ENCODE results near the gene HEATR5A. TPM values are rescaled to one million over a fixed set of nuclear protein-coding genes. Genes with fewer than 3 reads are reported as not detected.
"Not testable (repeated sequence)": the region's sequence is repeated elsewhere in the genome, so short reads cannot be mapped to it uniquely, and the experiment has no call there.

HEATR5A gene
- total and polyA plus RNA-seq, 2 experiments from 2014 or later, result 23.2 to 31.7 TPM

- H3K9me3 ChIP-seq (ENCODE audit: low read depth), result no peaks in the 10 kb centered on the region
- H3K4me1 ChIP-seq (ENCODE audit: low read depth), result no peaks in the 10 kb centered on the region
- no peak overlapping the region for H3K4me3 ChIP-seq
- no peaks in the 10 kb centered on the region for H3K27me3 ChIP-seq
- H3K27ac ChIP-seq, result no peak overlapping the region
- peaks cover 34% of the 10 kb centered on the region for H3K36me3 ChIP-seq
- no peak for TF ChIP-seq CTCF (IDR thresholded peaks at IDR 0.05; ENCODE audit: low read depth, low read length)
- DNase-seq (ENCODE audit: low read depth in 1 of 2, low spot score in 1 of 2), result no peak
These were observed 48.7 kb downstream of the HEATR5A start for GRCh38 chr14:31371646-31372045.

- DNase-seq (ENCODE audit: low read depth in 1 of 2, low spot score in 1 of 2), result no peak
- no peak for TF ChIP-seq CTCF (IDR thresholded peaks at IDR 0.05; ENCODE audit: low read depth, low read length)
These were observed 56.8 kb downstream of the HEATR5A start for GRCh38 chr14:31363331-31364073.

GRCh38 chr14:31362746-31363145 is 57.6 kb downstream of the HEATR5A start:
- Histone ChIP-seq H3K4me1 (ENCODE audit: low read depth) (no peaks in the 10 kb centered on the region), H3K9me3 (ENCODE audit: low read depth) (no peaks in the 10 kb centered on the region), H3K27ac (no peak overlapping the region), H3K36me3 (peaks cover 20% of the 10 kb centered on the region), H3K4me3 (no peak overlapping the region), H3K27me3 (no peaks in the 10 kb centered on the region)
- TF ChIP-seq CTCF (IDR thresholded peaks at IDR 0.05; ENCODE audit: low read depth, low read length), result no peak
- DNase-seq (ENCODE audit: low read depth in 1 of 2, low spot score in 1 of 2), result no peak

More at GRCh38 chr14:31363331-31364073, 56.8 kb downstream of the HEATR5A start:
- no peaks in the 10 kb centered on the region for H3K27me3 ChIP-seq
- no peak overlapping the region for H3K4me3 ChIP-seq
- no peak overlapping the region for H3K27ac ChIP-seq
- H3K4me1 ChIP-seq (ENCODE audit: low read depth), result no peaks in the 10 kb centered on the region
- H3K36me3 ChIP-seq, result peaks cover 14% of the 10 kb centered on the region
- H3K9me3 ChIP-seq (ENCODE audit: low read depth), result no peaks in the 10 kb centered on the region

- not testable (repeated sequence) for H3K4me3 ChIP-seq; H3K27me3 ChIP-seq; H3K4me1 ChIP-seq (ENCODE audit: low read depth); DNase-seq (ENCODE audit: low read depth in 1 of 2, low spot score in 1 of 2); H3K9me3 ChIP-seq (ENCODE audit: low read depth); H3K27ac ChIP-seq
- H3K36me3 ChIP-seq, result peaks cover 23% of the 10 kb centered on the region
These were observed 58.6 kb downstream of the HEATR5A start for GRCh38 chr14:31361761-31362160.

GRCh38 chr14:31360919-31361662 is 59.3 kb downstream of the HEATR5A start:
- Histone ChIP-seq H3K36me3 (peaks cover 23% of the 10 kb centered on the region), H3K9me3 (ENCODE audit: low read depth) (no peaks in the 10 kb centered on the region), H3K4me3 (no peak overlapping the region), H3K27ac (no peak overlapping the region), H3K27me3 (no peaks in the 10 kb centered on the region), H3K4me1 (ENCODE audit: low read depth) (no peaks in the 10 kb centered on the region)
- no peak for DNase-seq (ENCODE audit: low read depth in 1 of 2, low spot score in 1 of 2)
- TF ChIP-seq CTCF (IDR thresholded peaks at IDR 0.05; ENCODE audit: low read depth, low read length), result no peak

- DNase-seq (ENCODE audit: low read depth in 1 of 2, low spot score in 1 of 2), result no peak
- H3K27ac ChIP-seq, result no peak overlapping the region
- H3K4me3 ChIP-seq, result no peak overlapping the region
- no peaks in the 10 kb centered on the region for H3K9me3 ChIP-seq (ENCODE audit: low read depth)
- H3K27me3 ChIP-seq, result no peaks in the 10 kb centered on the region
- H3K4me1 ChIP-seq (ENCODE audit: low read depth), result no peaks in the 10 kb centered on the region
- H3K36me3 ChIP-seq, result peaks cover 28% of the 10 kb centered on the region
- TF ChIP-seq CTCF (IDR thresholded peaks at IDR 0.05; ENCODE audit: low read depth, low read length), result no peak
These were observed 63.1 kb downstream of the HEATR5A start for GRCh38 chr14:31357279-31357678.

All from cardiac muscle cell (in vitro differentiated cells and primary cell).